ENCODE results near the gene AHDC1. TPM values are rescaled to one million over a fixed set of nuclear protein-coding genes. Genes with fewer than 3 reads are reported as not detected.

Gene AHDC1
- total RNA-seq, 1 donor from 2014 or later, result 21.4 TPM

DNA sequence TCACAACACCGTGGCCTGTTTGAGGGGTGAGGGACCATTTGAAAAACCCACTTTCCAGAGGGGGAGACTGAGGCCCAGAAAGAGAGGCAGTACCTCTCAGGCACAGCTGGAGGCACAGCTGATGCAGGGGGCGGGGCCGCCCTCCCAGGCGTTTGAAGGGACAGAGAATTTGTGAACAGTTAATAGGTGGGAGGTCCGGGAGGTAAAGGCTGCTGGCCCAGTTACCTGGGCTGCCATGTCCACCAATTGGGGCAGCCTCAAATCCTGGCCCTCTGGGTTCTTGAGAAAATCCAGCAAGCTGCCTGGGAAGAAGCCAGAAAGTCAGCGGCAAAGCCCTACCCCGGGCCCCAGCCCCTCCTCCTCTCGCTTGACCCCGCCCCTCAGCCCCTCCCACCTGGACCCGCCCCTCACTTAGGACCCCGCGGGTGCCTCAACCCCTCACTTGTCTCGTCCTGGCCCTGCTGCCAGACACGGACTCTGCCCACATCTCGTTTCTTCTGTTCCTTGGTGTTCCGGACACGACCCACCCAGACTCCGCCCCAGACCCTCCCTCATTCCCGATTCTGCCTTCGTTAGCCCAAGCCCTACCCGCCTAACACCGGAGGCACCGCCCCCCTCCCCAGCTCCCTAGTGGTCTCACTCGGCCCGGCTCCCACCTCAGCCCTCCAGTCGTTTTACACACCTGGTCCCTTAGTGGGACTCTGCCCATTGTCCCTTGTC is 10.8 kb upstream of the AHDC1 start:
- intact Hi-C loops (cut with micrococcal nuclease), result no loop called here

DNA sequence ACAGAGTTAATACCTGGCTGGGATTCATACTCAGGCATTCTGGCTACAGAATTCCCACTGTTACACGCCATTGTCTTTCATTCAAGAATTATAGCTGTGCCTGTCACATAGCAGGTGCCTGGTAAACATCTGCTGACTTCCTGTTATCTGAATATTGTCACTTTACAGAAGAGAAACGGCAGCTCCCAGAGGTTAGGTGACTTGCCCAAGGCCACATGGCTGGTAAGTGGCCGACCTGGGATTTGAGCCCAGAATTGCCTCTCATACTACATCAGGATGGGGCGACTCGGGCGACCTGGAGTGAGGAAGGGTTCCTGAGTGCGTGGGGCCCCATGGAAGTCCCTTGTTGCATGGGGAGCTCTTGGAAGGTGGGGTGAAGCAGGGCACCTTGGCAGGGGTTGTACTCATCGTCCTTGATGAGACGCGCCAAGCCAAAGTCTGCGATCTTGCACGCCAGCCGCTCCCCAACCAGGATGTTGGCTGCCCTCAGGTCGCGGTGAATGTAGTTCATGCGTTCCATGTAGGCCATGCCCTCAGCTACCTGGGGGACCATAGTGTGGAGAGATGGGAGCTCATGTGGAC is 10.2 kb upstream of the AHDC1 start:
- intact Hi-C loops (cut with micrococcal nuclease), result no loop called here

DNA sequence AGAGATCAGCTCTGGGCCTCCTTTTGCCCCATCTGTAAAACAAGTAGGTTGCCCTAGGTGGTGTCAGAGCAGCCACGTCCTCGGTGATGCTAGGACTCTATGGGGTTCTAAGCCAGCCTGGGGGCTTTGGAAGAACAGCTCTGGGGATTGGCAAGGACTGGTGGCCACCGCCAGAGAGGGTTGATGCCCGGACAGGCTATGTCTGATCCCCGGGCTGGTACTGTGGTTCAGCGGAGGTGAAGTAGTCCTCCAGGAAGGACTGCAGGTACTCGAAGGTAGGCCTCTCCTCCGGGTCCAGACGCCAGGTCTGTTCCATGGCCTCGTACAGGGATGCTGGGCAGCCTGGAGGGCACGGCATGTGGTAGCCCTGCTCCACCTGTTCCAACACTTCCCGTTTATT is 8.8 kb upstream of the AHDC1 start:
- intact Hi-C loops (cut with micrococcal nuclease), result no loop called here

DNA sequence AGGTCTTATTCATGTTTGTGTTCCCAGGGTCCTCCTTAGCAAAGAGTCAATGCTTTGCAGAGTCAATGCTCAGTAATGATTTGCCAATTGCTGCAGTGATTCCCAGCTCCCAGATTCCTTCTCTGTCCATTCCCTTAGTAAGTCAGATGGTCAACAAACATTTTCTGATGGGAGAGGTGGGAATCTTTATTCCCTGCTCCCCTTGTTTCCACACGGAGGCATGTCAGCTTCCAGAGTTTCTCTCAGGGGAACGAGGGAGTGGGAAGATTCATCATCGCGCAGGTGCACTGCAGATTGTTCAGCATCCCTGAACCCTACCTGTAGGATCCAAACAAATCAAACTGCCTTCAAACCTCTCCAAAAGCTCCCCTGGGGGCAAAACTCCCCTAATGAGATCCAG is 7.5 kb upstream of the AHDC1 start:
- intact Hi-C loops (cut with micrococcal nuclease), result no loop called here

DNA sequence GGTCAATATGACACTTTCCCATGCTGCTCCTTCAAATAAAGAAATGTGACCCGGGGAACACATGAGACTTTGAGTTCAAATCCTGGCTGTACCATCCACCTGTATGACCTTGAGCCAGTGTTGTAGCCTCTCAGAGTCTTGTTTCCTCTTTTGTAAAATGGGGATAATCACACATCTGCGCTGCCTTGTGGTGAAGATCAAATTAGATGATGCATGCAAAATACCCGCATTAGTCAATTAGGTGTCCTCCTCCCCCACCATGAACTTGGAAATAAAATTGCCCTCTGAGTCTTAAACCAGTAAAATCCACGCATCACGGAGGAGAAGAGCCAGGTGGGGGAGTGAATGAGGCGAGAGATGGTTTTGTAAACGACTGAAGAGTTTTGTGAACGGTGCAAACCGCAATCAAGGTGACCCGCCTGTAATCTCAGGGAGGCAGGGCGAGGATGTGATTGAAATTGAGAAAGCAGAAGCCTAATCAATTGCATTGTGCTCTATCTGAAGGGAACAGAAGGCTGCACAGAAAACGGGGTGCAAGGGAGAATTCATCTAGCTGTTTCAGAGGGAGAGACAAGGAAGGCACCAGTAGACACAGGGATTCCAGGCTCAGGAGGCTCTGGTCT is 5.8 kb upstream of the AHDC1 start:
- intact Hi-C loops (cut with micrococcal nuclease), result loop anchor here (5.0 kb wide), 1 partner anchor 163 kb away; the partner anchor contains the start of gene STX12

DNA sequence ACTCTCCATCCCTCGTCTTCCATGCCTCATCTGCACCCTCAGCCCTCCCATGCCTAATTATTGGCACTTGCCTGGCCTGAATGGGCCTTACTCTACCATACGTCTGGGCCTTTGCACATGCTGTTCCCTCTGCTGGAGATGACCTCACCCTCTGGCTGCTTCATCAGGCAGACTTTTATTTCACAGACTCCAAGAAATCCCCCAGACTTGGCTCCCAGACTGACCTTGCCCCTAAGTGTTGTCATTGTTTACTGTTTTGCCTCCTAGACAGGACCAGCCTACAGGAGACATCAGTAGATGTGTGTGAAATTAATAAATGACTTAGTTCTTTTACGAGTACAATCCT is 5.2 kb upstream of the AHDC1 start:
- intact Hi-C loops (cut with micrococcal nuclease), result loop anchor here (5.0 kb wide), 1 partner anchor 163 kb away; the partner anchor contains the start of gene STX12

DNA sequence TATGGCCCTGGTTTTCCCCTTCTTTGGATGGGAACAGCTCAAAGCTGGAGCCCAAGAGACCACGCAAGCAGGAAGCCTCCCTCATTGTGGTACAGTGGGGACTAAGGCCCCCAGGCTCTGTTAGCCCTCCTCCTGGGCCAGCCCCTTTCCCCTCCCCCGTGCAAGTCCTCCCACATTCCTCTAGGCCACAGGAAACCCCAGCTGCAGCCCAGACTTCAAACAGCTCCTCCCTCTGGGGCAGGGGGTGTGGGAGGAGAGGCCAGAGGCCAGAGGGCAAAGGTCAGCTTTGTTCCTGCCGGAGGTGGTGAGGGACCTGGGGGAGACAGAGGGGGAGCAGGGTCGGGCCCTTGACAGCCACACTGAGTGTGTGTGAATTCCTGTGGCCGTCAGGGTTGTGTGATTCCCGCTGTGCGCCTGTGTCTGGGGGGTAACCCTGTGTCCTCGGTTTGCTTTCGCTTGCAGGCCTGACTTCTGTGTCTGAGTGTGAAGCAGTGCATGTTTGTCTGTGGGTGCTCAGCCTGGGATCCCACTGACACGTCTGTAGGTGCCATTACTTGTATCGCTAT is 3.4 kb upstream of the AHDC1 start:
- intact Hi-C loops (cut with micrococcal nuclease), result loop anchor here (5.0 kb wide), 1 partner anchor 165 kb away; the partner anchor contains the start of gene STX12

DNA sequence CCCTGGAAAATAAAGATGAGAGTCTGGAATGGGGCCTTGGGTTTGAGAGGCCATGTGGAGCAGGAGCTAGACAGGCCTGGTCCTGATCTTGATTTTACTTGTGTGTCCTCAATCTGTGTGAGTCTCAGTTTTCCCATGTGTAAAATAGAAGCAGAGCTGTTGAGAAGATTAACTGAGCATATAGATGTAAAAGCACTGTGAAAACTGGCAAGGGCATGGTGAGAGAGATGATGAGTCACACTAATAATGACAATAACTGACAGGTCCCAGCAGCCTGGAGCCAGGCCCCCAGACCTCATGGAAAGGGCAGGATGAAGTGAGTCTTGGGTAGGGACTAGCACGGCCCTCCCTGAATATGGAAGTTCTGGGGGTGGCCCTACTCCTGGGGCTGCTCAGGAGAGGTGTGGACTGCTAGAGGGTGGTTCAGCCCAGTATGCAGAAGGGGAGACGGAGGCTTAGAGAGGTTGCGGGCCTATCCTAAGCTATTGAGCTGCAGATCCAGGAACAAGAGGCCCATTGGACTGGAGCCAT is 2.8 kb upstream of the AHDC1 start:
- intact Hi-C loops (cut with micrococcal nuclease), result loop anchor here (1.0 to 5.0 kb wide), 4 partner anchors 50 to 190 kb away; partner anchors contain the start of gene STX12

DNA sequence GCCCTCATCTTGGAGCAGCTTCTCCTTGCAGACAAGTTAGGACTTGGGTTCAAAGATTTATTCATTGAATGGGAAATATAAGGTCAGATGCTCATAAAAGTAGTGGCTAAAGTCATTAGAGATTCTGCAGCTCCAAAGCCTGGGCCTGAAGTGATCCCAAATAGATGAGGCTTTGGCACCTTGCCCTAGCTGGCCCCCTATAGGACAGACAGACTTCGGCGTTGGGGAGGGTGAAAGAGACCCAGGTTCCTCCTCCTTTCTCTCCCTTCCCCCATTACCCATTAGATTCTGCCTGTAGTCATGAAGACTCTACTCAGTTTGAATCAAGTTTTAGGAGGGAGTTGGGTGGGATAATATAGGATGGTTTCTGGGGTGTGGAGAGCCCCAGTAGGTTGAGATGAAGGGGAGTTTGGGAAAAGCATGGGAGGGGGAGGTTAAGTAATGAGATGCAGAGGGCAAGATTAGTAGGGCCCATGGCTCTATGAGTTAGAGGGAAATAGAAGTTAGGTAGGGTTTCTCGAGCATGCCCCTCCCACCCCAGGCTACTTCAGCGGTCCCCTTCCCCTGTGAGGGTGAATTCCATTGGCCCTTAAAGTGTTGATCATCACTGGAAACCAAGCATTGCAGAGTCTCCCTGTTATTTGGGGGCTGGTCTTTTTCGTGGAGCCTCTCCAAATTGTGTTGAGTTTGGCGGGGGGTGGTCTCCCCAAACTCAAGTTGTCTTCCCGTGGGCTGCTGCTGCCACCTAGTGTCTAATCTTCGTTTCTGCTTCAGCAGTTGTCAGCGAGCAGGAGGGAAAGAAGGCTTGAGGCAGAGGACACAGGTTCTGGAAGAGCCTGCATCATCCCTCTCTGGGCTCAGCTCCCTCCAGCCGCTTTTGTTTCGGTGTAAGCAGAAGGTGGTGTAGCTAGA is 2.1 kb upstream of the AHDC1 start:
- intact Hi-C loops (cut with micrococcal nuclease), result loop anchor here (1.0 to 5.0 kb wide), 6 partner anchors 50 to 305 kb away; partner anchors contain the start of genes GPR3 and STX12

DNA sequence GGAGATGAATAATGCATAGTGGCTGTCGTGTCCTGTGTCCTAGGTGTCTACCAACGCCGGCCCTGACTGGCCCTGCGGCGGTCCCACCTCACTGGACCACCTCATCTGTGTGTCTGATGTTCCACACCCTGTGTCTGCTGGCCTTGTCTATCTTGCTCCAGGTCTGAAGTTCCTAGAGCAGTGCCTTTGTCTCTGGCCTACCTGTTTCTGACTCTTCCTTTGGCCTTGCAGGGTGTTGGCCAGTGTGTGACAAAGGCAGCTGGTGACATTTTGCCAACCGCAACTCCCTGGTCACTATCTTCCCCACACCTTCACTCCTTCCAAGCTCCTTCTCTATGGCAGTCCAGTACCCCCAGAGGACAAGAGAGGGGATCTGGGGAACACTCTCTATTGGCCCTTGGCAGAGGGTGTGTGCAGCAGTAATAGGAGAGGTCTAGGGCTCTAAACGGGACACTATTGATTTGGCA is 1.4 kb upstream of the AHDC1 start:
- intact Hi-C loops (cut with micrococcal nuclease), result loop anchor here (2.0 to 5.0 kb wide), 3 partner anchors 167 to 305 kb away; partner anchors contain the start of genes GPR3 and STX12

DNA sequence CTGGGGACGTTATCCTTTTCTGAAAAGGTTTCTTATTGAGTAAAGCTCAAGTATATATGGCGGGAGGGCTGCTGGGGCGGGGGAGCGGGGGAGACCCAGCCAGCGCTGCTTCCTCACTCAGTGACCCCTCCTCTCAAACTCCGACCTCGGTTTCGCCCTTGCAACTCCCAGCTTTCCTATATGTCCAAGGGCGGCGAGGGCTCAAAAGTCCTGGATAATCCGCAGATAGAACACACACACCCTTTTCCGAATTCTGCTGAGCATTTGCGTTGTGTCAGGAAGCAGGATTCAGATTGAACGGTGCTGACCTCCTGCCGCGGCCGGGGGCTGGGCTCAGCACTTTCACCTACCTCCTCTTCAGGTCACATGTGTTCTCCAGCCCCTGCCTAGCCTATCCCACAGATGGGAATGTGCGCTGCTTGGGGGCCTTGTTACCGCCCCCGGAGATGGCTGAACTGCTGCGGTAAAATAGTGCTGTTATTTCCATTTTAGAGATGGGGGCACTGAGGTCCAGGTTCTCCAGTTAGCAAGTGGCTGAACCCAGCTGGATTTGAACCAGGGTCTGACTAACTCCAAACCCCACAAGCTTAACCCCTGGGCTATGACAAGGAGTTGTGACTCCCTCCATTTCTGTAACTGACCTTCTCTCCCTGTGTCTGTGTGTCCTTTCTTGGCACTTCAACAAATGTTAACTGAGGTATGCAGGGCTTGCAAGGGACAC is 795 bp upstream of the AHDC1 start:
- intact Hi-C loops (cut with micrococcal nuclease), result loop anchor here (1.0 to 5.0 kb wide), 5 partner anchors 114 to 304 kb away; partner anchors contain the start of genes GPR3, STX12, TMEM222 and WASF2

DNA sequence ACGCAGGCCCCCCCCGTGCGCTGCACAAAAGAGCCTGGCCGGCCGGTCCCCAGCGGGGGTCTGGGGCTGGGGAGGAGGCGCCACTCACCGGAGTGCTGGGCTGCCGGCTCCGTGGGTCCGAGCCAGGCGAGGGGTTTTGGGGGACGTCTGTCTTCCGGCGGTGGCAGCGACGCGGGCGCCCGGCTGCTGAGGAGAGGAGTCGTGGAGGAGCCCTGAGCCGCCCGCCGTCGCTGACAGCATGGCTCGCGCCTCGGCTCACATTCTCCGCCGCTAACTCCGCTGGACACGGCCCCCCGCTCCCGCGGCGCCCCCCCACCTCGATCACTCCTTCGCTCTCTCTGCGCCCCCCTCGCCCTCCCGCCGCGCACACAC is 649 bp downstream of the AHDC1 start:
- intact Hi-C loops (cut with micrococcal nuclease), result no loop called here

DNA sequence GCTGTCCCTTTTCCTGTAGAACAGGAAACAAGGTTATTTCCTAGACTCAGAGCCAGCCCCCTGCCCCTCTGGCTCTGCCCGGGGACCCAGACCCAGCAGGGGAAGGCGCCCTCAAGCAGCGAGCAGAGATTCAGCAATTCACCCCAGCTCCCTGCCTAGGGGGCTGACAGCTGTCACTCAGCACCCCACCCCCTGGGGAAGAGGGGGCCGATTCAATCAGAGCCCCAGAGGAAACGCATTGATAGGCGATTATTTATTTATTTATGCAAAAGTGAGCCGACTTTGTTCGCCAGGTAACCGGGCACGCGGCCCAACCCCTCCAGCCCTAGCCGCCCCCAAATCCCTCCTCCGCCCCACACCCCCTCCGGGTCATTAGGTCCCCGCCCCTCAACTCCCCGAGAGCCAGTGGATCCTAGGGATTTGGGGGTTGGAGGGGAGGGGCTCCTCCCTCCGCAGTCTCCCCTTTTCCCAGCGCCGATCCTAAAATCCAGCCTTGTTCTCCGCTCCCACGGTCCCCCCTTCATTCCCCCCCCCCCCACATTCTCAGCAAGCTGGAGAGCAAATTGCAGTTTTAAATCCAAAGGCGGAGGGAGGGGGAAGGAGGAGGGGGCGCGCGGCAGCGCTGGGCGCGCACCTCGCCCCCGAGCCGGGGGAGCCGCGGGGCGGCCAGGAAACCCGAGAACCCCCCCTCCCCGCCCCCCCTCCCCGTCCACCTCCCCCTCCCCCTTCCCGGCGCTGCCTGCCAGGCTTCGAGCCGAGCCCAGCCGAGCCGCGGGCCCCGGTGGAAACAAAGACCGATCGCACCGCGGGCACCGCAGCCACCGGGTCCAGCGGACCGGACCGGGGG is 1.3 kb downstream of the AHDC1 start:
- intact Hi-C loops (cut with micrococcal nuclease), result no loop called here

DNA sequence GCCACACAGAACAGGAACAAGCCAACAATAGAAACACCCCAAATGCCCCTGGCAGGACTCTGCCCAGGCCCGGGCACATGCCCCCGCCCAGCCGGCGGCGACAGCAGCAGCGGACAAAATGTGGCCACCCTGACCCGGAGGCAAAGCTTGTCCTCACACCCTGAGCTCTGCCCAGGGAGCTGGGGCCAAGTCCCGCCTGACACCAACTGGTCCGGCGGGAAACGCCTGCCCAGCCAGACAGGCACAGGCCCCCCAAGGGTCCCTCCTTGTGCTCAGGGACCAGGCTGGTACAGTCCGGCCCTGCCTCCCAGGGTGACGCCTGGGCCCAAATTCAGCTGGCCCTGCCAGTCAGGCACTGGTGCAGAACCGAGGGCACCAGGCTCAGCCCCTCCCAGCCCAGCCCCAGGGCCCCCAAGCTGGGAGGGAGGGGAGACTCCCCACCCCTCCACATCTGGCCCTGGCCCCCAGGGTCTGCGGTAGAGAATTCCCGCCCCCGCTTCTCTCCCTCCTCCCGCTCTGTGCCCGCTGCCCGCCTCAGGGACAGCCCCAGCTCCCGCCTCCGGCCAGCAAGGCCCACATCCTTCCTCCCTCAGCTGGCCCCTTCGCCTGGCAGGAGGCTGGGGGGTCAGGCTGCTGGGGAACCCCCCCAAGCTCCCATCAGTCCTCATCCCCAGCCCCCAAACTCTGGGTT is 2.0 kb downstream of the AHDC1 start:
- intact Hi-C loops (cut with micrococcal nuclease), result no loop called here

DNA sequence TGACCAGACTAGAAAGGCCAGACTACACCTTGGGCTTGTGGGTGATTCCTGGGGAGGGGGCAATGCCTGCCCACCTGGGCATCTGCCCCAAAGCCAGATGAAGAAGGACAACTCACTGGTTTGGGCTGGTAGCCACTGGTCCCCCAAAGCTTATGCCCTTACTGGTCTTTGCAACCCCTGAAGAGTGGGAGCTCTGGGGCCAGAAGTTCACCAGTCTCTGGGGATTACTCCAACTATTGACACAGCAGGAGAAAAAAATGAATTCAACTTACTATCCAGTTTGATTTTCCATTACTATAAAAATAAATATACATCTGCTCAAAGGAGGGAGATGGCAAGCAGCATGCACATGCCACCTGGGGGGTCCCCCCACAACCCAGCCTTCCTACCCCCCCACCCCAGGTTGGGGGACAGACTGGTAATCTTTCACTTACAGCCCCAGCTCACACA is 2.6 kb downstream of the AHDC1 start:
- intact Hi-C loops (cut with micrococcal nuclease), result no loop called here

DNA sequence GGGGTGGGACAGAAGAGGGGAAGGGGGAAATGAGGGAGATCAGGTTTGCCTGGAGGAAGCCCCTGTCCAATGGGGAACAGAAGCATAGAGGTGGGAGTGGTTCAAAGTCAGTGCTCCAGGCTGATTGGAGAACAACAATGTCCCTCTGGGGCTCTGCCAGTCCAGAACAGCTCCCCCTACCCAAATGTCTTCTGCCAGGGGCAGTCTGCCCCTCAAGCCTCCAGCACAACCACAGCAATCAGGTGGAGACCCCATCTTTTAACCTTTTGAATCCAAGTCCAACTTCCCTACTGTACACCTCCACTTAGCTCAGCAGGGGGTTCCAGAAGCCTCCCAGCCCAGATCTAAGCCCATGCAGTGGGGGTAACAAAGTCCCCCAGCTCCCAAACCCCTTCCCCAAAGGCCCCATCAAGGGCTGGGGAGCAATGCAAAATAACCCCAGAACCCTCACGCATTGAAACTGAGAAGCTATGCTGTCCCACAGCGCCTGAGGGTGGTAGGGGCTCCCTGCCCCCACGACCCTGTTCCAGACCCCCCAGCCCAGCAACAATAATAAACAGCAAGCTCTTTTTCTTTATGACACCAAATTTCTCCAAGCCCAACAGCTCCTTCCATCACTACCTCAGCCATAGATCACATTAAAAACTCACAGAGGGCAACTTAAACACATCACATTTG is 3.3 kb downstream of the AHDC1 start:
- intact Hi-C loops (cut with micrococcal nuclease), result no loop called here

DNA sequence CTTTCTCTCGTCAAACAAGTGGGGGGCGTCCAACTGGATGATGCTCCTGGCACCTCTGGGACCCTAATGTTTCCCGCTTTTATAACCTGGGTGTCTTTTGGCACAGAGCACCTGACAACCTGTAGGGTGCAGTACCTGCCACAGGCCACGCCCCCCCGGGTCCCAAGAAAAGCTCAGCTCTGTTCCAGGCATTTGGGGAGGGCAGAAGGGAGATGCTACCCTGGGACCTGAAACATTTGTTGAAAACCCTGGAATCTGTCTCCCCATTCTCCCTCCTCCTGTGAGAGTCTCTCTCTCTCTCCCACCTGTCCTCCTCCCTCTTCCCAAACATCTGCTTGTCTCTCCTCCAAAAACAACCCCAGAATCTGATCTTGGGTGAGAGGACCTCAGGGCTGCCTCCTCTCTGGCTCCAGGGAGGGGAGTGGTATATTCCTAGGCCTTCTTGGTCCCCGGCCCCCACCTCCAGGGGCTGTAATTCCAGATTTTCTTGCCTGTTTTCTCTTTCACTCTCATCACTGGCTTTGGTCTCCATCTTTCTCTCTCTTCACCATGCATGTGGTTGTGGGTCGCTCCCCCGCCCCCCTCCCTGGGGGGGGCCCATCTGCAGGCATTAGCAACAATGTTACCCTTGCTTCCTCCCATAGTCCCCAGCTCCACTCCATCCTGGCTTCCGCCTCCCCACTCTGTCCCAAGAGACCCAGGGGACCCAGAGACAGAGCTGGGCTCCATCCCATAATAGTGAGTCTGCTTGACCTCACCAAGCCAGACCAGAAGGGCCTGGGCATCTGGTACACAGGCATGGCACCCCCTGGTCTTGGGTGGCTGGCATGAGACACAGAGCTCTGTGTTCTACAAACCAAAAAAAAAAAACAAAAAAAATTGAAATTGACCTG is 4.1 kb downstream of the AHDC1 start:
- intact Hi-C loops (cut with micrococcal nuclease), result no loop called here

Data from T-helper 2 cell treated with Interferon-gamma antibody and Interleukin-4, amounts not matched to agents 100 ng/mL and 5 ng/mL, for 36 hours (primary cell).